Naive thymus-derived CD8-positive, alpha-beta T cell (primary cell): ENCODE data around the gene STRADB. TPM values are rescaled to one million over a fixed set of nuclear protein-coding genes. Genes with fewer than 3 reads are reported as not detected.
"Not testable (repeated sequence)": the region's sequence is repeated elsewhere in the genome, so short reads cannot be mapped to it uniquely, and the experiment has no call there.

Experiments used
- ATAC-seq, 2 donors: fragments of 150-1000 bp; cut with Tn5 transposase in 1 of 2; sonication (Bioruptor Pico), chemical (Tn5 transposase) in 1 of 2; 1 replicate in 1 of 2; 2 replicates in 1 of 2; pipeline ENCODE4 v1.10.0; 2021; ENCODE audit warnings: mild to moderate bottlenecking in 2 of 2, moderate library complexity in 2 of 2
- POLR2A ChIA-PET: fragments of 350-600 bp; sonication (Branson Sonifier 250); formaldehyde crosslinking; loops from one replicate; lab custom pipeline; 2021; ENCODE audit warnings: antibody characterized with exemption; lab: Charles Lee
- DNase-seq, 10 donors: peaks; one replicate each; pipeline versions ENCODE4 v3.0.0 to v3.0.0-alpha.2; 2020 to 2022
- H3K27ac Mint-ChIP-seq, 10 donors: one replicate each; pipeline ENCODE4 v1.8.0; 2020 to 2022; ENCODE audit warnings: mild to moderate bottlenecking in 10 of 10, mixed read lengths in 10 of 10, moderate library complexity in 4 of 10, inconsistent platforms in 1 of 10
- H3K27me3 Mint-ChIP-seq, 5 donors: one replicate each; pipeline ENCODE4 v1.8.0; 2021 to 2022; ENCODE audit warnings: mixed read lengths in 5 of 5
- H3K36me3 Mint-ChIP-seq, 3 donors: one replicate each; pipeline ENCODE4 v1.8.0; 2020 to 2022; ENCODE audit warnings: mixed read lengths in 3 of 3, mild to moderate bottlenecking in 2 of 3, inconsistent platforms in 1 of 3
- H3K4me1 Mint-ChIP-seq, 4 donors: one replicate each; pipeline ENCODE4 v1.8.0; 2021 to 2022; ENCODE audit warnings: mixed read lengths in 4 of 4
- H3K4me3 Mint-ChIP-seq, 10 donors: one replicate each; pipeline ENCODE4 v1.8.0; 2020 to 2022; ENCODE audit warnings: mild to moderate bottlenecking in 10 of 10, mixed read lengths in 10 of 10, moderate library complexity in 6 of 10, inconsistent platforms in 1 of 10
- H3K9me3 Mint-ChIP-seq, 9 donors: one replicate each; pipeline ENCODE4 v1.8.0; 2020 to 2022; ENCODE audit warnings: mixed read lengths in 9 of 9, mild to moderate bottlenecking in 3 of 9, inconsistent platforms in 1 of 9, moderate library complexity in 1 of 9
- polyA plus RNA-seq, 3 donors: library from polyadenylated mRNA; unstranded; fragments of 300-500 nt; fragmentation: Illumina TruSeq; gene quantifications; one replicate each; pipeline ENCODE4 v1.2.3, GENCODE V29; 2021
- total RNA-seq, 8 experiments: library from RNA in 2 of 8; stranded (reverse) in 2 of 8; gene quantifications; one replicate each; pipeline ENCODE4 v1.2.3 and lab custom pipeline; 2021 to 2026

STRADB gene
- total and polyA plus RNA-seq, 5 experiments from 2014 or later, result 17.9 to 33.8 (median 31.5) TPM

- H3K4me3 Mint-ChIP-seq, result no peak overlapping the region
- H3K27me3 Mint-ChIP-seq, result no peaks in the 10 kb centered on the region
- ATAC-seq (peak in 1 of 2 donors; percentile 12), DNase-seq (no peak)
- H3K36me3 Mint-ChIP-seq, result peaks cover 0 to 10% (median 8%) of the 10 kb centered on the region in 3 donors
- H3K9me3 Mint-ChIP-seq, result peaks cover 0 to 2% (median 0%) of the 10 kb centered on the region in 9 donors
- no peak overlapping the region for H3K27ac Mint-ChIP-seq
- POLR2A ChIA-PET, result interaction anchor here (1.3 to 2.3 kb wide), 3 partner anchors 35 to 42 kb away, joined by 4 to 12 read pairs (median 4); partner anchors contain the start of genes STRADB and TRAK2
- H3K4me1 Mint-ChIP-seq, result peaks cover 7 to 25% (median 15%) of the 10 kb centered on the region in 4 donors
Measured at GRCh38 chr2:201413552-201413951, 38.0 kb upstream of the STRADB start.

- POLR2A ChIA-PET, result interaction anchor here (1.3 to 2.3 kb wide), 4 partner anchors 26 to 41 kb away, joined by 4 to 12 read pairs (median 4); partner anchors contain the start of genes STRADB and TRAK2
- H3K9me3 Mint-ChIP-seq, result peaks cover 0 to 2% (median 0%) of the 10 kb centered on the region in 9 donors
- H3K27ac Mint-ChIP-seq, result no peak overlapping the region
- H3K27me3 Mint-ChIP-seq, result no peaks in the 10 kb centered on the region
- DNase-seq, result peak in 3 of 10 donors; percentile 21 to 40 (median 39)
- peaks cover 11 to 33% (median 21%) of the 10 kb centered on the region in 4 donors for H3K4me1 Mint-ChIP-seq
- peak; percentile 85 to 86 for ATAC-seq
- no peak overlapping the region for H3K4me3 Mint-ChIP-seq
- peaks cover 0 to 16% (median 14%) of the 10 kb centered on the region in 3 donors for H3K36me3 Mint-ChIP-seq
Measured at GRCh38 chr2:201414099-201415023, 37.2 kb upstream of the STRADB start.

GRCh38 chr2:201415149-201415548 is 36.4 kb upstream of the STRADB start:
- ATAC-seq (no peak), DNase-seq (no peak)
- peaks cover 14 to 41% (median 26%) of the 10 kb centered on the region in 4 donors for H3K4me1 Mint-ChIP-seq
- H3K36me3 Mint-ChIP-seq, result peaks cover 0 to 21% (median 14%) of the 10 kb centered on the region in 3 donors
- POLR2A ChIA-PET, result interaction anchor here (1.3 to 2.3 kb wide), 2 partner anchors 26 to 36 kb away, joined by 4 to 12 read pairs; partner anchors contain the start of genes STRADB and TRAK2
- peaks cover 0 to 2% (median 0%) of the 10 kb centered on the region in 9 donors for H3K9me3 Mint-ChIP-seq
- H3K27ac Mint-ChIP-seq, result no peak overlapping the region
- no peak overlapping the region for H3K4me3 Mint-ChIP-seq
- no peaks in the 10 kb centered on the region for H3K27me3 Mint-ChIP-seq

- H3K4me1 Mint-ChIP-seq, result peaks cover 19 to 63% (median 49%) of the 10 kb centered on the region in 4 donors
- H3K27me3 Mint-ChIP-seq, result no peaks in the 10 kb centered on the region
- ATAC-seq, result no peak
- no peaks in the 10 kb centered on the region for H3K9me3 Mint-ChIP-seq
- POLR2A ChIA-PET, result no interaction called here
- peak overlapping the region in 1 of 10 donors; percentile 5 for H3K4me3 Mint-ChIP-seq
- H3K36me3 Mint-ChIP-seq, result peaks cover 0 to 18% (median 5%) of the 10 kb centered on the region in 3 donors
- DNase-seq, result no peak
- peak overlapping the region; percentile 9 to 94 (median 84) for H3K27ac Mint-ChIP-seq
Measured at GRCh38 chr2:201419057-201419635, 32.4 kb upstream of the STRADB start.

GRCh38 chr2:201419986-201420385 is 31.6 kb upstream of the STRADB start:
- peak; percentile 29 to 76 for ATAC-seq
- H3K36me3 Mint-ChIP-seq, result peaks cover 0 to 18% (median 5%) of the 10 kb centered on the region in 3 donors
- H3K27me3 Mint-ChIP-seq, result no peaks in the 10 kb centered on the region
- DNase-seq, result no peak
- peak overlapping the region; percentile 57 to 94 (median 82) for H3K27ac Mint-ChIP-seq
- POLR2A ChIA-PET, result no interaction called here
- peaks cover 19 to 67% (median 52%) of the 10 kb centered on the region in 4 donors for H3K4me1 Mint-ChIP-seq
- H3K9me3 Mint-ChIP-seq, result no peaks in the 10 kb centered on the region
- H3K4me3 Mint-ChIP-seq, result peak overlapping the region in 3 of 10 donors; percentile 19 to 46 (median 43)

GRCh38 chr2:201420442-201421113 is 31.0 kb upstream of the STRADB start:
- no peaks in the 10 kb centered on the region for H3K27me3 Mint-ChIP-seq
- peak overlapping the region in 6 of 10 donors; percentile 49 to 89 (median 80) for H3K27ac Mint-ChIP-seq
- ATAC-seq (peak in 1 of 2 donors; percentile 4), DNase-seq (no peak)
- H3K4me1 Mint-ChIP-seq, result peaks cover 19 to 69% (median 52%) of the 10 kb centered on the region in 4 donors
- peaks cover 0 to 18% (median 5%) of the 10 kb centered on the region in 3 donors for H3K36me3 Mint-ChIP-seq
- no peaks in the 10 kb centered on the region for H3K9me3 Mint-ChIP-seq
- POLR2A ChIA-PET, result no interaction called here
- peak overlapping the region in 2 of 10 donors; percentile 3 to 43 for H3K4me3 Mint-ChIP-seq

GRCh38 chr2:201425952-201426351 is 25.6 kb upstream of the STRADB start:
- POLR2A ChIA-PET, result no interaction called here
- Mint-ChIP-seq H3K9me3 (peaks cover 0 to 4% (median 0%) of the 10 kb centered on the region in 9 donors), H3K27me3 (no peaks in the 10 kb centered on the region), H3K4me1 (peaks cover 14 to 51% (median 41%) of the 10 kb centered on the region in 4 donors), H3K36me3 (peaks cover 0 to 7% (median 0%) of the 10 kb centered on the region in 3 donors), H3K4me3 (no peak overlapping the region), H3K27ac (peak overlapping the region in 6 of 10 donors; percentile 10 to 77 (median 26))
- ATAC-seq (no peak), DNase-seq (no peak)

- Mint-ChIP-seq H3K4me1 (peaks cover 13 to 51% (median 40%) of the 10 kb centered on the region in 4 donors), H3K27ac (peak overlapping the region in 3 of 10 donors; percentile 4 to 46 (median 43))
- not testable (repeated sequence) for ATAC-seq
Measured at GRCh38 chr2:201428366-201428765, 23.2 kb upstream of the STRADB start.

GRCh38 chr2:201429835-201430234 is 21.7 kb upstream of the STRADB start:
- Mint-ChIP-seq H3K36me3 (peaks cover 0 to 13% (median 0%) of the 10 kb centered on the region in 3 donors), H3K27ac (peak overlapping the region in 3 of 10 donors; percentile 65 to 79 (median 73)), H3K4me1 (peaks cover 17 to 57% (median 43%) of the 10 kb centered on the region in 4 donors)
- POLR2A ChIA-PET, result interaction anchor here (0.6 kb wide), 1 partner anchor 19 kb away, joined by 4 read pairs; no protein-coding TSS in a partner anchor
- not testable (repeated sequence) for H3K27me3 Mint-ChIP-seq, ATAC-seq, H3K9me3 Mint-ChIP-seq, DNase-seq, H3K4me3 Mint-ChIP-seq

More at GRCh38 chr2:201428366-201428765, 23.2 kb upstream of the STRADB start:
- H3K36me3 Mint-ChIP-seq, H3K27me3 Mint-ChIP-seq, H3K4me3 Mint-ChIP-seq, POLR2A ChIA-PET, H3K9me3 Mint-ChIP-seq, DNase-seq: not testable (repeated sequence)

GRCh38 chr2:201430322-201430721 is 21.2 kb upstream of the STRADB start:
- ATAC-seq, DNase-seq, H3K9me3 Mint-ChIP-seq, H3K4me3 Mint-ChIP-seq, POLR2A ChIA-PET, H3K27me3 Mint-ChIP-seq: not testable (repeated sequence)
- peaks cover 0 to 13% (median 0%) of the 10 kb centered on the region in 3 donors for H3K36me3 Mint-ChIP-seq
- H3K27ac Mint-ChIP-seq, result peak overlapping the region in 2 of 10 donors; percentile 60 to 79
- H3K4me1 Mint-ChIP-seq, result peaks cover 17 to 59% (median 44%) of the 10 kb centered on the region in 4 donors

- no peak for DNase-seq
- H3K27me3 Mint-ChIP-seq, result no peaks in the 10 kb centered on the region
- peaks cover 17 to 62% (median 44%) of the 10 kb centered on the region in 4 donors for H3K4me1 Mint-ChIP-seq
- peaks cover 0 to 4% (median 0%) of the 10 kb centered on the region in 9 donors for H3K9me3 Mint-ChIP-seq
- no peak for ATAC-seq
- peaks cover 0 to 13% (median 0%) of the 10 kb centered on the region in 3 donors for H3K36me3 Mint-ChIP-seq
- POLR2A ChIA-PET, result interaction anchor here (1.3 kb wide), 1 partner anchor 15 kb away, joined by 3 read pairs; no protein-coding TSS in a partner anchor
- H3K27ac Mint-ChIP-seq, result peak overlapping the region in 3 of 10 donors; percentile 60 to 87 (median 68)
- H3K4me3 Mint-ChIP-seq, result no peak overlapping the region
Measured at GRCh38 chr2:201430839-201431238, 20.7 kb upstream of the STRADB start.
